ENCODE measurements around the gene MYOCOS.
"Not testable (repeated sequence)": the region's sequence is repeated elsewhere in the genome, so short reads cannot be mapped to it uniquely, and the experiment has no call there.

Gene MYOCOS

GRCh38 chr1:171622152-171622462 lies at the start of gene MYOCOS:
Gene MYOCOS, plus strand, starts transcription at chr1:171622243. Its CDS starts 1,641 bp downstream, at chr1:171623884.
- no peak within 1 kb of the TSS for H3K4me3 ChIP-seq

GRCh38 chr1:171576144-171576543 lies 45.9 kb upstream of the MYOCOS start:
- Histone ChIP-seq H3K27ac (no peak overlapping the region), H3K4me3 (no peak overlapping the region)

More at GRCh38 chr1:171622152-171622462, at the start of gene MYOCOS:
- H3K27ac ChIP-seq: no peak within 1 kb of the TSS

- no peak overlapping the region for H3K4me3 ChIP-seq
- no peak overlapping the region for H3K27ac ChIP-seq
Observed at GRCh38 chr1:171581226-171581625, 40.8 kb upstream of the MYOCOS start.

- Histone ChIP-seq H3K4me3 (no peak overlapping the region), H3K27ac (no peak overlapping the region)
Observed at GRCh38 chr1:171581766-171582165, 40.3 kb upstream of the MYOCOS start.

GRCh38 chr1:171582589-171582988 lies 39.5 kb upstream of the MYOCOS start:
- no peak overlapping the region for H3K4me3 ChIP-seq
- H3K27ac ChIP-seq: no peak overlapping the region

DNA sequence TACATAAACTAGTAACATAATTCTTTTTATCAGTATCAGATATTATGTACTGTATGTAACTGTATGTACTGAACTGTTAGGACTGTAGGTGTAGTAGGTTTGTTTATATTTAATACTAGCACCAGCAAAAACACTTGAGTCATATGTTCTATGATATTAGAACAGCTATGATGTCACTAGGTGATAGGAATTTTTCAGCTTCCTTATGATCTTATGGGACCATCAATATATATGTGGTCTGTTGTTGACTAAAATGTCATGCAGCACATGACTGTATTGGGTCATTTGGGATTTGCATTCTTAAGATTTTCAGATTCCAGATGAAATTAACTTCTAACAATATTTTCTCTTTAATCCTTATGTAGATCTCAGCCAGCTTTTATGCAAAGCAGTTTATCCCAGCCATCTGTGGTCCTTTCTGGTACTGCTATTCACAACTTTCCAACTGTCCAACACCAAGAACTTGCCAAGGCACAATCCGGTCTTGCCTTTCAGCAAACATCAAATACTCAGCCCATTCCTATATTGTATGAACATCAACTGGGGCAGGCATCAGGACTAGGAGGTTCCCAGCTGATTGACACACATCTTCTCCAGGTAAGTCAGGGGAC lies 38.3 kb upstream of the MYOCOS start:
- no peak overlapping the region for H3K4me3 ChIP-seq
- no peak overlapping the region for H3K27ac ChIP-seq

DNA sequence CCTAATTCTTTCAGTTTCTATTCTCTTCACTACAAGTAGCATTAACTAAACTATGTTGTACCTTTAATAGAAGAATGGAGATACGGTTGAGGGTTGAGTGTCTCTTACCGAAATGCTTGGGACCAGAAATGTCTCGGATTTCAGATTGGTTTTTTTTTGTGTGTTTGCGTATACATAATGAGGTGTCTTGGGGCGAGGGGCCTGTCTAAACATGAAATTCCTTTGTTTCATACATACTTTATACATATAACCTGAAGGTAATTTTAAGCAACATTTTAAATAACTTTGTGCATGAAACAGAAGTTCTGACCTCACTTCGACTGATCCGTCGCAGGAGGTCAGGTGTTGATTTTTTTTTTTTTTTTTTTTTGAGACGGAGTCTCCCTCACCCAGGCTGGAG lies 36.3 kb upstream of the MYOCOS start:
- no peak overlapping the region for H3K27ac ChIP-seq
- no peak overlapping the region for H3K4me3 ChIP-seq

GRCh38 chr1:171588230-171588629 lies 33.8 kb upstream of the MYOCOS start:
- Histone ChIP-seq H3K4me3 (no peak overlapping the region), H3K27ac (no peak overlapping the region)

- no peak overlapping the region for H3K4me3 ChIP-seq
- peak overlapping the region in 1 of 21 experiments; percentile 29 for H3K27ac ChIP-seq
Observed at GRCh38 chr1:171590022-171590421, 32.0 kb upstream of the MYOCOS start.

DNA sequence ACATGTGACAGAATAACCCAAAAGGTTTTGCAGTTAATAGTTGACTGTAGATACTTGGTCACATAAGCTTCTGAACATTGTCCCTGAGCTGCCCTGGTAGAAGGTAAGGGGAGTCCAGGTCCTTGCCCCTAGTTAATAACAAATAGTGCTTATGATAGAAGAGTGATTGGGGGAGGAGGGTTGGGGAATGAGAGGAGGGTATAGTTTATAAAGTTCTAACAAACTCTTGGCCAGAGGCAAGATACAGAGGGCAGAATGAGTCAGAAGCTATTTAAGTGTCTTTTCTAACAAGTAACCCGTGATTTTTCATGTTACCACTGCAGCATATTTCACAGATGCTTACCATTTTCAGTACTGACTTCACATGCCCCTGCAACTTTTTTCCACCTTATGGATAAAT lies 26.7 kb upstream of the MYOCOS start:
- Histone ChIP-seq H3K4me3 (no peak overlapping the region), H3K27ac (peak overlapping the region in 1 of 21 experiments; percentile 8)

DNA sequence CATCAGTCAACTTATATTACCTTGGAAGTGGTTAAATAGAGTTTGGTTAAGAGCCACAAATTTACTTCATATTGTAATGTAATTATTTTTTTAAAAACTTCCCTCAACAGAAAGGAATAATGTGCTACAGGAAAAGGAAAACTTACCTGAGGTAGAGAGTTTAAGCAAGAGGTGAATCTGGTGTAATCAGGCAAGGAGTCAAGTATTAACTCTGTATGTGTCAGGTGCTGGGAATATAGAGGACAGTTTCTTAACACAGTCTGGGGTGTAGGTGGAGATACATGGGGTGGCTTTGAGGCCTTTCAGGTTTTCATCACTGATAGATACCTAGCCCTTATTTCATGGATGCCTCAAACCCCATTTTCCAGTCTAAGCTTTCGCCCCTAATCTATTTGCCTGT lies 25.9 kb upstream of the MYOCOS start:
- Histone ChIP-seq H3K27ac (no peak overlapping the region), H3K4me3 (no peak overlapping the region)

GRCh38 chr1:171596705-171597104 lies 25.3 kb upstream of the MYOCOS start:
- H3K4me3 ChIP-seq: no peak overlapping the region
- H3K27ac ChIP-seq: no peak overlapping the region

GRCh38 chr1:171597203-171597602 lies 24.8 kb upstream of the MYOCOS start:
- Histone ChIP-seq H3K4me3 (no peak overlapping the region), H3K27ac (no peak overlapping the region)

- H3K4me3 ChIP-seq, H3K27ac ChIP-seq: not testable (repeated sequence)
Observed at GRCh38 chr1:171600310-171600709, 21.7 kb upstream of the MYOCOS start.

GRCh38 chr1:171600862-171601261 lies 21.2 kb upstream of the MYOCOS start:
- H3K4me3 ChIP-seq: no peak overlapping the region
- no peak overlapping the region for H3K27ac ChIP-seq

DNA sequence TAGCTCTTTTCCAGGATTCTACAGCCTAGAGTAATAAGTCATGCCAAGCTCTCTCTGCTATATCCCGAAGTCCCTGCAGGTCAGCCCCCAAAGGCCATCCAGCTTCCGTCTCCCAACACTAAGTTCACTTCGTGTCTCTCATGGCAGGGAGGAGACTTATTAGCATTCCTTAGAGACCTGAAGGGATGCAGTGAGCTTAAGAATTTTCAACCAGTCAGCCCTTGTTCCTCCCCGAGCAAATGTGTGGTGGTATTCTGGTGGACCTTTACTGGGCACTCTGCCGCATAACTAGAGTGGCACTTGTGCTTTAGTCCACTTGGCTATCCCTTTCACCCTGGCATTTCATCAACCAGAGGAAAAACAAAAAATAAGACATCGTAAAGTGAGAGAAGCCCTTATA lies 19.0 kb upstream of the MYOCOS start:
- H3K4me3 ChIP-seq, H3K27ac ChIP-seq: not testable (repeated sequence)

DNA sequence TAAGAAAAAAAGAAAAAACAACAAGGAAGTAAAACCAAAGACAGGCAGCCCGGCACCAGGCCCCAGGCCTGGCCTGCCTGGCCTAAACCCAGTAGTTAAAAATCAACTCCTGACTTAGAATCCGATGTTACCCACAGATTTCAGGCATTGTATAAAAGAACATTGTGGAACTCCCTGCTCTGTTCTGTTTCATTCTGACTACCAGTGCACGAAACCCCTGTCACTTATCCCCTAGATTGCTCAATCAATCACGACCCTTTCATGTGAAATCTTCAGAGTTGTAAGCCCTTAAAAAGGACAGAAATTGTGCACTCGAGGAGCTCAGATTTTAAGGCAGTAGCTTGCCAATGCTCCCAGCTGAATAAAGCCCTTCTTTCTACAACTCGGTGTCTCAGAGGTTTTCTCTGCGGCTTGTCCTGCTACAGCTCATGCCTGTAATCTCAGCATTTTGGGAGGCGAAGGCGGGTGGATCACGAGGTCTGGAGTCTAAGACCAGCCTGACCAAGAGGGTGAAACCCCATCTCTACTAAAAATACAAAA lies 15.6 kb upstream of the MYOCOS start:
- no peak overlapping the region for H3K27ac ChIP-seq
- no peak overlapping the region for H3K4me3 ChIP-seq

DNA sequence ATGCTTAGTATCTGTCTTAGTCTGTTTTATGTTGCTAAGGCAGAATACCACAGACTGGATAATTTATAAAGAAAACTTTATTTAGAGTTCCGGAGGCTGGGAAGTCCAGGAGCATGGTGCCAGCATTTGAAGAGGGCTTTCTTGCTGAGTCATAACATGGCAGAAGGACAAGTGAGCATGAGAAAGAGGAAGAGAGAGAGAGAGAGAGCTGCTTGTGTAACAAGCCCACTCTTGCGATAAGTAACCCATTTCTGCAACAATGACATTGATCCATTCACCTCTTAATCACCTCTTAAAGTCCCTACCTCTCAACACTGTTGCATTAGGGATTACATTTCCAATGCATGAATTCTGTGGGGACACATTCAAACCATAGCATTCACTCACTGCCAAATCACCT lies 11.7 kb upstream of the MYOCOS start:
- Histone ChIP-seq H3K27ac (no peak overlapping the region), H3K4me3 (no peak overlapping the region)

- Histone ChIP-seq H3K4me3 (no peak overlapping the region), H3K27ac (no peak overlapping the region)
Observed at GRCh38 chr1:171611306-171611705, 10.7 kb upstream of the MYOCOS start.

- Histone ChIP-seq H3K27ac (no peak overlapping the region), H3K4me3 (no peak overlapping the region)
Observed at GRCh38 chr1:171613282-171613681, 8.8 kb upstream of the MYOCOS start.

- not testable (repeated sequence) for H3K27ac ChIP-seq, H3K4me3 ChIP-seq
Observed at GRCh38 chr1:171615122-171615906, 6.7 kb upstream of the MYOCOS start.
